GM21381 (cell line): Measurements from ENCODE around the gene CHCT1.

Source experiments
- ATAC-seq: cut with Tn5 transposase; IDR thresholded peaks from one replicate; pipeline ENCODE4 v1.9.1; 2021; ENCODE audit warnings: mild to moderate bottlenecking, moderate library complexity; ENCODE audit not compliant: unreplicated experiment

The CHCT1 gene

GRCh38 chr17:60439501-60439900, 17.2 kb downstream of the CHCT1 start:
- no peak for ATAC-seq

- no peak for ATAC-seq
These were observed 20.2 kb downstream of the CHCT1 start for GRCh38 chr17:60442271-60443173.

- ATAC-seq, result no peak
These were observed 21.4 kb downstream of the CHCT1 start for GRCh38 chr17:60443713-60444112.

GRCh38 chr17:60445144-60445543, 22.9 kb downstream of the CHCT1 start:
- no peak for ATAC-seq

- no peak for ATAC-seq
These were observed 25.1 kb downstream of the CHCT1 start for GRCh38 chr17:60447375-60447774.

- ATAC-seq, result no peak
These were observed 28.8 kb downstream of the CHCT1 start for GRCh38 chr17:60451071-60451470.

GRCh38 chr17:60451965-60452364, 29.7 kb downstream of the CHCT1 start:
- ATAC-seq, result no peak

GRCh38 chr17:60455378-60455777, 33.1 kb downstream of the CHCT1 start:
- no peak for ATAC-seq

GRCh38 chr17:60457148-60457547, 34.9 kb downstream of the CHCT1 start:
- ATAC-seq, result no peak

- no peak for ATAC-seq
These were observed 39.3 kb downstream of the CHCT1 start for GRCh38 chr17:60461584-60461983.

GRCh38 chr17:60463157-60463835, 41.0 kb downstream of the CHCT1 start:
- ATAC-seq, result no peak

- ATAC-seq, result no peak
These were observed 42.1 kb downstream of the CHCT1 start for GRCh38 chr17:60464343-60464742.

- no peak for ATAC-seq
These were observed 46.1 kb downstream of the CHCT1 start for GRCh38 chr17:60468371-60468770.

- ATAC-seq, result no peak
These were observed 49.2 kb downstream of the CHCT1 start for GRCh38 chr17:60471451-60471850.

GRCh38 chr17:60472449-60472848, 50.2 kb downstream of the CHCT1 start:
- ATAC-seq, result no peak

- no peak for ATAC-seq
These were observed 51.5 kb downstream of the CHCT1 start for GRCh38 chr17:60473788-60474187.
